ENCODE results near the gene ZNHIT1. TPM values are rescaled to one million over a fixed set of nuclear protein-coding genes. Genes with fewer than 3 reads are reported as not detected.
"Not testable (repeated sequence)": the region's sequence is repeated elsewhere in the genome, so short reads cannot be mapped to it uniquely, and the experiment has no call there.

Gene ZNHIT1
- total and polyA plus RNA-seq, 10 donors, result 47.3 to 127 (median 68.0) TPM

DNA sequence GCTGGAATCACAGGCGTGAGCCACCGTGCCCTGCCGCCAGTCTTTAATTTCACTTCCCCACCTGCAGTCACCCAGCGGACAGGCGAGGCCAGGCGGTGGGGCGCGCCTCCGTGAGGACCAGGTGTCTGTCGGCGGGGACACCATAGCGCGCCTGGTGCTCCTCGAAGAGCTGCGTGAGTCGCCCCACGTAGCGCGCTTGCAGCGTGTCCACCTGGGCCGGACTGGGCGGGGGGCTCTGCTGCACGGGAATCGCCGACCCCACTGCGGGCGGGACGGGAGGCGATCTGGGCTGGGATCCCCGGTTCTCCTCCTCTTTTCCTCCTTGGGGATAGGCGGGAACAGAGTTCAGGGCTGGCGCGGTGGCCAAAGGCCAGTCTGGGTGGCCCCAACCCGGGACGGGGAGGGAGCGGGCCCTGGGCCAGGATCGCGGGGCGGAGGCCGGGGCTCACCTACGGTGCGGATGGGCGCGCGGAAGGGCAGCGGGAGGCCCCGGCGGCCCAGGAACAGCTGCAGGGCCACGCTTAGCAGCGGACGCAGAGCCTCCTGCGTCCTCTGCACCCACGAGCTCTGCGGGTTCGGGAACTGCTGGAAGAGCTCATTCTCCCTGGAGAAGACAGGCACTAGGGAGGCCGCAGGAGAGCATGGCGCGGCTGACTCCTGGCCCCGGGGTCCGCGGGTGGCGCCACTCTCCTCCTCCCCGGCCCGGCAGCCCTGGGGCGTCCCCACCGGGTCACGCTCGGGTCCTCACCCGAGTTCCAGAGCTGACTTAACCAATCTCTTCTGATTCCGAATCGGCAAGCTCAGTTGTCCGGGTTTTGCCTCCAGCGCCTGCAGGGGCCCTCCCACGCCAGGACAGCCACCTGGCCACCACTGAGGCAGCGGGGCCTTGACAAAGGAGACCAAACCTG, 16.0 kb upstream of the ZNHIT1 start:
- WGBS, 5 donors, result 9 to 17% (median 11%) methylated on average over 31 to 75 of the region's 75 CpGs
- H3K9me3 ChIP-seq, result no peaks in the 10 kb centered on the region
- peak overlapping the region in 6 of 8 donors; percentile 5 to 53 (median 19) for H3K4me3 ChIP-seq
- no peak overlapping the region for H3K27ac ChIP-seq
- peaks cover 0 to 41% (median 26%) of the 10 kb centered on the region in 6 donors for H3K4me1 ChIP-seq
- intact Hi-C loops (cut with DNase I; ENCODE audit: low total_unique reads), result no loop called here
- DNase-seq, result no peak
- TF ChIP-seq, protein P1, sequence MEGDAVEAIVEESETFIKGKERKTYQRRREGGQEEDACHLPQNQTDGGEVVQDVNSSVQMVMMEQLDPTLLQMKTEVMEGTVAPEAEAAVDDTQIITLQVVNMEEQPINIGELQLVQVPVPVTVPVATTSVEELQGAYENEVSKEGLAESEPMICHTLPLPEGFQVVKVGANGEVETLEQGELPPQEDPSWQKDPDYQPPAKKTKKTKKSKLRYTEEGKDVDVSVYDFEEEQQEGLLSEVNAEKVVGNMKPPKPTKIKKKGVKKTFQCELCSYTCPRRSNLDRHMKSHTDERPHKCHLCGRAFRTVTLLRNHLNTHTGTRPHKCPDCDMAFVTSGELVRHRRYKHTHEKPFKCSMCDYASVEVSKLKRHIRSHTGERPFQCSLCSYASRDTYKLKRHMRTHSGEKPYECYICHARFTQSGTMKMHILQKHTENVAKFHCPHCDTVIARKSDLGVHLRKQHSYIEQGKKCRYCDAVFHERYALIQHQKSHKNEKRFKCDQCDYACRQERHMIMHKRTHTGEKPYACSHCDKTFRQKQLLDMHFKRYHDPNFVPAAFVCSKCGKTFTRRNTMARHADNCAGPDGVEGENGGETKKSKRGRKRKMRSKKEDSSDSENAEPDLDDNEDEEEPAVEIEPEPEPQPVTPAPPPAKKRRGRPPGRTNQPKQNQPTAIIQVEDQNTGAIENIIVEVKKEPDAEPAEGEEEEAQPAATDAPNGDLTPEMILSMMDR (IDR thresholded peaks at IDR 0.05 in 8 of 11, conservative IDR thresholded peaks at IDR 0.05 in 3 of 11), result no peak
- TF ChIP-seq POLR2AphosphoS5 (IDR thresholded peaks at IDR 0.05), result peak in 2 of 3 donors; percentile 13 to 45
- peaks cover 0 to 14% (median 10%) of the 10 kb centered on the region in 6 donors for H3K36me3 ChIP-seq
- peaks cover 4 to 58% (median 25%) of the 10 kb centered on the region in 7 donors for H3K27me3 ChIP-seq (replicated peaks in 1 of 7)

DNA sequence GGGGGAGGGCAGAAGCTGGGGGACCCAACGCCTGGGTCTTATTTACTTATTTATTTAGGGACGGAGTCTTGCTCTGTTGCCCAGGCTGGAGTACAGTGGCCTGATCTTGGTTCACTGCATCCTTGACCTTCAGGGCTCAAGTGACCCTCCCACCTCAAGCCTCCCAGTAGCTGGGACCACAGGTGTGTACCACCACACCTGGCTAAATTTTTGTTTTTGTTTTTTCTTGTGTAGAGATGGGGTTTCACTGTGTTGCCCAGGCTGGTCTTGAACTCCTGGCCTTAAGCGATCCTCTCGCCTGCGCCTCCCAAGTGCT, 15.4 kb upstream of the ZNHIT1 start:
- Histone ChIP-seq H3K36me3 (peaks cover 0 to 20% (median 12%) of the 10 kb centered on the region in 6 donors), H3K9me3 (no peaks in the 10 kb centered on the region), H3K4me3 (peak overlapping the region in 1 of 8 donors; percentile 53), H3K4me1 (peaks cover 0 to 41% (median 26%) of the 10 kb centered on the region in 6 donors), H3K27ac (no peak overlapping the region), H3K27me3 (replicated peaks in 1 of 7) (peaks cover 4 to 58% (median 25%) of the 10 kb centered on the region in 7 donors)
- no peak for DNase-seq
- WGBS, 5 donors, result 83 to 92% (median 86%) methylated on average over 5 of the region's 5 CpGs
- TF ChIP-seq POLR2AphosphoS5 (IDR thresholded peaks at IDR 0.05), result no peak
- intact Hi-C loops (cut with DNase I; ENCODE audit: low total_unique reads), result no loop called here

DNA sequence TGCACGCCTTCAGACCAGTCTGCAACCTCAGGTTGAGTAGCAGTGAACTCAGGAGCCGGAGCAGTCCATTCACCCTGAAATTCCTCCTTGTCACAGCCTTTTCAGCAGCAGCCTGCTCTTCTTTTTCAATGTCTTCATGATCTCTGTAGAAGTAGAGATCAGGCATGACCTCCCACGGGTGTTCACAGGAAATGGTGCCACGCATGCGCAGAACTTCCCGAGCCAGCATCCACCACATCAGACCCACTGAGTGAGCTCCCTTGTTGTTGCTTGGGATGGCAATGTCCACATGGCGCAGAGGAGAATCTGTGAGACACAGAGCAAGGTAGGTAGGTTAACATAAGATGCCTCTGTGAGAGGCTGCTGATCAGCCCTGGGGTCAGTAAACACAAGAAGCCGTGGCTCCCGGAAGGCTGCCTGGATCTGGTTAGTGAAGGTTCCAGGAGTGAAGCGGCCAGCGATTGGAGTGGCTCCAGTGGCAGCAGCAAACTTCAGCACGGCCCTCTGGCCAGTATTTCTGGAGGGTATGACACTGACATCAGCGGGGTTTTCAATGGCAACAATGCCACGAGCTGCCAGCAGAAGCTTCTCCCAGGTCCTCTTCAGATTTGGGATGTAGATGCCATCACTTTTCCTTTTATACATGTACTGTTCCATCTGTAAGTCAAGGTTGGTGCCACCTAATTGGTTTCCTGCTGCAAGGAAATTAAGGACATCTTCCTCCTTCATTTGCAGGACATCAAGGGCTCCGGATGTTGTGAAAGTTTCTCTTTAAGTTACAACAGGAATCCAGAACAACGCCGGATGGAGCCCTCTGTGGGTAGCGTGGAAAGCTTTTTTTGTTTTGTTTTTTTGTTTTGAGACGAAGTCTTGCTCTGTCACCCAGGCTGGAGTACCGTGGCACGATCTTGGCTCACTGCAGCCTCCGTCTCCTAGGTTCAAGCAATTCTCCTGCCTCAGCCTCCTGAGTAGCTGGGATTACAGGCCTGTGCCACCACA, 13.9 kb upstream of the ZNHIT1 start:
- Histone ChIP-seq H3K27ac (peak overlapping the region in 6 of 8 donors; percentile 40 to 73 (median 64)), H3K4me1 (peaks cover 0 to 41% (median 26%) of the 10 kb centered on the region in 6 donors), H3K36me3 (peaks cover 0 to 35% (median 26%) of the 10 kb centered on the region in 6 donors), H3K4me3 (peak overlapping the region in 1 of 8 donors; percentile 12), H3K27me3 (replicated peaks in 1 of 7) (peaks cover 4 to 46% (median 25%) of the 10 kb centered on the region in 7 donors)
- intact Hi-C loops (cut with DNase I; ENCODE audit: low total_unique reads); DNase-seq; H3K9me3 ChIP-seq: not testable (repeated sequence)
- TF ChIP-seq, protein P1 (IDR thresholded peaks at IDR 0.05 in 8 of 11, conservative IDR thresholded peaks at IDR 0.05 in 3 of 11), result peak in 1 of 11 experiments; percentile 11
- 52 to 61% (median 57%) methylated on average over 20 to 22 of the region's 22 CpGs for WGBS, 5 donors

DNA sequence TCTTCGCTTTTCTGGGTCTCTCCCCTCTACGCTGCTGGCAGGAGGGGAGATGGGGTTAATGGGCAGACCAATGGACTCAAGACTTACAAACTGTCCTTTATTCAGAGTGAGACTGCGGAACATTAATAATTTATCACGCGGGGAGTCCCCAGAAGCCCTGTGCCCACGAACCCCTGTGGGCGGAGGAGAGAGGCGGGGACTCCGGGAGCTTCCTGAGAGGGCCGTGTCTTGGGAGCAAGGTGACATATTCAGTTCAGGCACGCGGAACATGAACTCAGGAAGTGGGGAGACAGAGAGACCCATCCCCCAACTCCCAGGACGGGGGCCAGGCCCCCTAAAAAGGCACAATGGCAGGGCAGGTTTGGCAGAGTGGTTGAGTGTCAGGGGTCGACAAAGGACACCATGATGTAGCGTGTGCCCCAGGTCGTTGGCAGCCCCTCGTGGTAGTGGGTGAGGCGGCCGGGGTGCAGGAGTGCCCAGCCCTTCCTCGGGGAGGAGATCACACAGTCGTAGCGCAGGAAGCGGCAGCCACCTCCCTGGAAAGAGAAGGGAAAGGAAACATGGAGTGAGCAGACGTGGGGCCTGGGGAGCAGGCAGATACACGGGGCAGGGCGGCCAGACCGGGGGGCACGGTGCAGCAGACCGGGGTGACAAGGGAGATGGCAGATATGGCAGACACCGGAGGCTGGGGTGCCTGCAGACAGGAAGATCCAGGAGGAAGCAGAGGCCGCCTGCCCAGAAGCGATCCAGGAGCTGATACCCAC, 11.9 kb upstream of the ZNHIT1 start:
- TF ChIP-seq, protein P1 (IDR thresholded peaks at IDR 0.05 in 8 of 11, conservative IDR thresholded peaks at IDR 0.05 in 3 of 11), result no peak
- peak in 1 of 3 donors; percentile 38 for TF ChIP-seq POLR2AphosphoS5 (IDR thresholded peaks at IDR 0.05)
- Histone ChIP-seq H3K4me1 (peaks cover 0 to 38% (median 24%) of the 10 kb centered on the region in 6 donors), H3K27ac (no peak overlapping the region), H3K27me3 (replicated peaks in 1 of 7) (peaks cover 4 to 25% (median 16%) of the 10 kb centered on the region in 7 donors), H3K9me3 (no peaks in the 10 kb centered on the region), H3K36me3 (peaks cover 0 to 55% (median 43%) of the 10 kb centered on the region in 6 donors), H3K4me3 (no peak overlapping the region)
- intact Hi-C loops (cut with DNase I; ENCODE audit: low total_unique reads), result no loop called here
- no peak for DNase-seq
- WGBS, 5 donors, result 84 to 91% (median 85%) methylated on average over 30 to 32 of the region's 32 CpGs

Measured in spleen (tissue), 11 donors.